BLaER1 (cell line): ENCODE results near the gene CDIPT.
A peak's percentile ranks its signal among the peaks of the same experiment; 100 is the strongest.

Experiments
- H3K27ac ChIP-seq: shearing (Covaris generic); formaldehyde crosslinking; 2 replicates; pipeline ENCODE4 v1.8.1; 2022
- H3K27me3 ChIP-seq: shearing (Covaris generic); formaldehyde crosslinking; 2 replicates; pipeline ENCODE4 v1.8.1; 2022
- H3K36me3 ChIP-seq: shearing (Covaris generic); formaldehyde crosslinking; 2 replicates; pipeline ENCODE4 v1.8.1; 2022
- H3K4me1 ChIP-seq: shearing (Covaris generic); formaldehyde crosslinking; 2 replicates; pipeline ENCODE4 v1.8.1; 2022
- H3K4me2 ChIP-seq: shearing (Covaris generic); formaldehyde crosslinking; 2 replicates; pipeline ENCODE4 v1.8.1; 2022
- H3K4me3 ChIP-seq: shearing (Covaris generic); formaldehyde crosslinking; 2 replicates; pipeline ENCODE4 v1.8.1; 2022
- H3K9ac ChIP-seq: shearing (Covaris generic); formaldehyde crosslinking; 2 replicates; pipeline ENCODE4 v1.8.1; 2022
- H3K9me3 ChIP-seq: shearing (Covaris generic); formaldehyde crosslinking; 2 replicates; pipeline ENCODE4 v1.8.1; 2022
- H4K20me1 ChIP-seq: shearing (Covaris generic); formaldehyde crosslinking; 2 replicates; pipeline ENCODE4 v1.8.1; 2022
- Cebpa-rat ChIP-seq: shearing (Covaris generic); IDR thresholded peaks from 2 replicates; pipeline ENCODE4 v1.8.1; 2022

The CDIPT gene

DNA sequence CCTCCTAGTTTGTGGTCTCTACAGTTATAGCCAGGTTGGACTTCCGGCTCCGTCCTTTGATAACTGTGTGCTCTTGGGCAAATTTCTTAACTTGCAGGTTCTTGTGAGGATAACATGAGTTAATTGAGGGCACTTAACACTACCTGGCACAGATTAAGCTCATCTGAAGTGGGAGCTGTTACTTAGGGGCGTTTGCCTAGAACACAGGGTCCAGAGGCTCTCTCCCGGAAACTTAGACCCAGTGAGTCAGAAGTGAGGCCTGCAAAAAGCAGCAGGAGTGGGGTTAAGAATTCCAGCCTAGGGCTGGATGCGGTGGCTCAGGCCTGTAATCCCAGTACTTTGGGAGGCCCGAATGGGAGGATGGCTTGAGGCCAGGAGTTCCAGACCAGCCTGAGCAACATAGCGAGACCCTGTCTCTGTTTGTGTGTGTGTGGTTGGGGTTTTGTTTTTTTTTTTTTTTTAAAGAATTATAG, 41.3 kb downstream of the CDIPT start:
- Histone ChIP-seq H3K4me1 (peaks cover 69% of the 10 kb centered on the region), H3K4me3 (no peak overlapping the region), H4K20me1 (peaks cover 51% of the 10 kb centered on the region), H3K9ac (peak overlapping the region; percentile 98; the same call in 1 of the 2 replicates), H3K4me2 (peak overlapping the region; percentile 99), H3K27me3 (no peaks in the 10 kb centered on the region), H3K36me3 (peaks cover 52% of the 10 kb centered on the region), H3K9me3 (no peaks in the 10 kb centered on the region), H3K27ac (peak overlapping the region; percentile 53)
- TF ChIP-seq Cebpa-rat: no peak

DNA sequence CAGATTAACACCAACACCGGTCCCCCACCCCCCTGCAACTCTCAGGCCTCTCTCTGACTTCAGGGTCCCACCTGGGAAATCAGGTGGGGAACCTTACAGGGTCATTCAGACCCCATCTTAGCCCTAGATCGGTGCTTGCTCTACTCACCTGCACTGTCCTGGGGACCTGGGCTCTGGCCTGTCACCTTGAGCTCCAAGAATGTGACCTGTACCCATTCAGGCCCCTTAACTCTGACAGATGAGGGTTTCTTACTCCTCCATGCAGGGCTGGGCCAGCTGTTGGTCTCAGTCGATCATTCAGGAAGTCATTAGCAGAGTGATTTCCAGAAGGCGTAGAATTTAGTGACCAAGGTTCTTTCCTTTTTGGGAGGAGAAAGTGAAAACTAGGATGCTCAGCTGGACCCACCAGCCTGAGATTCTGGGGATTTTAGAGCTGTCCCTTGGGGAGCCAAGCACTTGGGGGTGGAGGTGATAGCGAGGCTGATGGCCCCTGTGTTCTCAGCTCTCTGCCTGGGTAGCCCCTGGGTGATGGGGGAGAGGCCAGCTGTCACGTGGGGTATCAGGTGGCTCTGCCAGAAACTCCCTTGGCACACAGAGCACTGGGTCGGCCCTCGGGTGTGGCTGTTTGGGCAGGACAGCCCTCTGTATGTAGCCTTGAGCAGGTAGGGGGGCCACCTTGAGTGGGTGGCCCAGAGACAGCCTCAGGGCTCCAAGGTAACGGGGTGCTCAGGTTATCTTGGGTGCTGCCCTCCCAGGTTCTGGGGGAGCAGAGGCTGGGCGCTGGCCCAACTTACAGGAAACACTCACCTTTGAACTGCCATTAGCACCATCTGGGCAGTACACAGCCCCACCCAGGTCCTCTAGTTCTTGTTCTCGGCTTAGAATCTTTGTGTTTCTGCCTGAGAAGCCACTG, 42.0 kb downstream of the CDIPT start:
- peaks cover 69% of the 10 kb centered on the region for H3K4me1 ChIP-seq
- H4K20me1 ChIP-seq: peaks cover 51% of the 10 kb centered on the region
- no peak for TF ChIP-seq Cebpa-rat
- H3K36me3 ChIP-seq: peaks cover 52% of the 10 kb centered on the region
- H3K4me2 ChIP-seq: peak overlapping the region; percentile 99
- peak overlapping the region; percentile 98 for H3K9ac ChIP-seq
- peak overlapping the region; percentile 53 for H3K27ac ChIP-seq
- H3K27me3 ChIP-seq: no peaks in the 10 kb centered on the region
- peak overlapping the region; percentile 64 for H3K4me3 ChIP-seq
- no peaks in the 10 kb centered on the region for H3K9me3 ChIP-seq

DNA sequence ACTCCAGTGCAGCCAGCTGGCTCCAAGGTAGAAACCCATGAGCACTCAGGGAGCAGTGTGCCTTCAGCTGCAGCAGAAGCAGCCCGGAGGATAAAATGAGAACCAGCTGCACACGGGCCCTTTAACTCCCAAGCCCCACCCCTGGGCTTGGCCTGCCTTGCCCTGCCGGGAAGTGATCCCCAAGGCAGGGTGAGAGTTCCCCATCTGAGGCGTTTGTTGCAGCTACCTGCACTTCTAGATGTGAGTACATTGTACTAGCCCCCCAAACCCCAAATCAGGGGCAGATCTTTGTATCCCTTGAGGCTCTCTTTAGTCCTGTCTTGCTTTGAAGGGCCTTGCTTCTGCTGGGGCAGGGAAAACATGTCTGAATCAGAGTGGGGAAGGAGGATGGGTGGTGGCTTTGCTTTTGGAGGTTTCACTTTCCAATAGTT, 42.7 kb downstream of the CDIPT start, which contains the start of gene MVP:
Gene MVP, plus strand, starts transcription at position 192 of the 431 bp plus-strand sequence. CDS start 10,088 bp downstream, outside the sequence.
- TF ChIP-seq Cebpa-rat: no peak
- H3K27me3 ChIP-seq: no peaks in the 10 kb centered on the region
- H3K36me3 ChIP-seq: peaks cover 52% of the 10 kb centered on the region
- peaks cover 51% of the 10 kb centered on the region for H4K20me1 ChIP-seq
- no peaks in the 10 kb centered on the region for H3K9me3 ChIP-seq
- H3K9ac ChIP-seq: peak within 1 kb of the TSS; percentile 98
- H3K4me1 ChIP-seq: peaks cover 62% of the 10 kb centered on the region
- H3K4me2 ChIP-seq: peak within 1 kb of the TSS; percentile 99
- H3K27ac ChIP-seq: peak within 1 kb of the TSS; percentile 53
- H3K4me3 ChIP-seq: peak within 1 kb of the TSS; percentile 64

DNA sequence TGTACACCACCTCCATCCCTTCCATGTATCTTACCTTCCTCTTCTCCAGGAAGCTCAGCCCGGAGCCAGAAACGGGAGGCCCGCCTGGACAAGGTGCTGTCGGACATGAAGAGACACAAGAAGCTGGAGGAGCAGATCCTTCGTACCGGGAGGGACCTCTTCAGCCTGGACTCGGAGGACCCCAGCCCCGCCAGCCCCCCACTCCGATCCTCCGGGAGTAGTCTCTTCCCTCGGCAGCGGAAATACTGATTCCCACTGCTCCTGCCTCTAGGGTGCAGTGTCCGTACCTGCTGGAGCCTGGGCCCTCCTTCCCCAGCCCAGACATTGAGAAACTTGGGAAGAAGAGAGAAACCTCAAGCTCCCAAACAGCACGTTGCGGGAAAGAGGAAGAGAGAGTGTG, 43.5 kb downstream of the CDIPT start:
- Histone ChIP-seq H3K9me3 (no peaks in the 10 kb centered on the region), H3K27me3 (no peaks in the 10 kb centered on the region), H3K36me3 (peaks cover 52% of the 10 kb centered on the region), H3K4me3 (peak overlapping the region; percentile 64; the same call in 1 of the 2 replicates), H3K9ac (peak overlapping the region; percentile 98), H3K4me2 (peak overlapping the region; percentile 99), H3K4me1 (peaks cover 62% of the 10 kb centered on the region), H3K27ac (peak overlapping the region; percentile 23; the same call in 1 of the 2 replicates), H4K20me1 (peaks cover 51% of the 10 kb centered on the region)
- TF ChIP-seq Cebpa-rat: no peak

DNA sequence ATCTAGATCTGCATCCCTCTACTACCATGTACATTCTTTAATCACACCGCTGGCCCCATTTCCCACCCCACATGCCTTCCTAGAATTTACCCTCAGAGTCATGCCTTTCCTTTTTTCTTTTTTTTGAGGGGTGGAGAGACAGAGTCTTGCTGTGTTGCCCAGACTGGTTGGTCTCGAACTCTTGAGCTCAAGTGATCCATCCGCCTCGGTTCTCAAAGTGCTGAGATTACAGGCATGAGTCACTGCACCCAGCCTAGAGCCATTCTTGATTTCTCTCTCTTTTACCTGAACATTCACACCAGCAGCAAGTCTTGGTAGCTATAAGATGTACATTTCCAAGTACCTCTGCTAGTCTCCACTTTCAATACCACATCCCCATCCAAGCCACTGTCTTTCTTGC, 44.9 kb downstream of the CDIPT start:
- no peak for TF ChIP-seq Cebpa-rat
- Histone ChIP-seq H3K9ac (peak overlapping the region; percentile 98; the same call in 1 of the 2 replicates), H3K27ac (no peak overlapping the region), H3K27me3 (no peaks in the 10 kb centered on the region), H4K20me1 (peaks cover 51% of the 10 kb centered on the region), H3K4me1 (peaks cover 71% of the 10 kb centered on the region), H3K4me2 (peak overlapping the region; percentile 99), H3K36me3 (peaks cover 52% of the 10 kb centered on the region), H3K9me3 (no peaks in the 10 kb centered on the region), H3K4me3 (peak overlapping the region; percentile 83; the same call in 1 of the 2 replicates)

DNA sequence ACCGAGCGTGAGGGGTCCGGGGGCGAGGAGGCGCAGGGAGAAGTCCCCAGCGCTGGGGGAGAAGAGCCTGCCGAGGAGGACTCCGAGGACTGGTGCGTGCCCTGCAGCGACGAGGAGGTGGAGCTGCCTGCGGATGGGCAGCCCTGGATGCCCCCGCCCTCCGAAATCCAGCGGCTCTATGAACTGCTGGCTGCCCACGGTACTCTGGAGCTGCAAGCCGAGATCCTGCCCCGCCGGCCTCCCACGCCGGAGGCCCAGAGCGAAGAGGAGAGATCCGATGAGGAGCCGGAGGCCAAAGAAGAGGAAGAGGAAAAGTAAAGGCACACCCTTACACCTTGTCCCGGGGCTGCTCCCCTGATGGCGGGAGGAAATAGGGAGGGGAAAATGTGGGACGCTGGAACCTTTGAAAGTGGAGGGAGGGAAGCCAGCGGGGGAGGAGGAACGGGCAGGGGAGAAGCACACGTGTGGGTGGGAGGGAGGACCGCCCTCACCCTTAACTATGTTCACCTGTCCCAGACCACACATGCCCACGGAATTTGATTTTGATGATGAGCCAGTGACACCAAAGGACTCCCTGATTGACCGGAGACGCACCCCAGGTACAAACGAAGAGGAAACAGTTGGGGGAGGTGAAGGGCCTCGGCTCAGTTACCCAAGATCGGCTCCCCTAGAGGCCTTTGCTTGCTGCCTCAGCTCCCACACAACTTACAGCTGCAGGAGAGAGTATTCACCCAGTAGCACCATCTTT, 46.2 kb downstream of the CDIPT start:
- Histone ChIP-seq H3K27me3 (no peaks in the 10 kb centered on the region), H3K9me3 (no peaks in the 10 kb centered on the region), H4K20me1 (peaks cover 47% of the 10 kb centered on the region), H3K9ac (peak overlapping the region; percentile 98), H3K4me3 (peak overlapping the region; percentile 83), H3K4me1 (peaks cover 81% of the 10 kb centered on the region), H3K4me2 (peak overlapping the region; percentile 99), H3K27ac (peak overlapping the region; percentile 86), H3K36me3 (peaks cover 43% of the 10 kb centered on the region)
- TF ChIP-seq Cebpa-rat: no peak

DNA sequence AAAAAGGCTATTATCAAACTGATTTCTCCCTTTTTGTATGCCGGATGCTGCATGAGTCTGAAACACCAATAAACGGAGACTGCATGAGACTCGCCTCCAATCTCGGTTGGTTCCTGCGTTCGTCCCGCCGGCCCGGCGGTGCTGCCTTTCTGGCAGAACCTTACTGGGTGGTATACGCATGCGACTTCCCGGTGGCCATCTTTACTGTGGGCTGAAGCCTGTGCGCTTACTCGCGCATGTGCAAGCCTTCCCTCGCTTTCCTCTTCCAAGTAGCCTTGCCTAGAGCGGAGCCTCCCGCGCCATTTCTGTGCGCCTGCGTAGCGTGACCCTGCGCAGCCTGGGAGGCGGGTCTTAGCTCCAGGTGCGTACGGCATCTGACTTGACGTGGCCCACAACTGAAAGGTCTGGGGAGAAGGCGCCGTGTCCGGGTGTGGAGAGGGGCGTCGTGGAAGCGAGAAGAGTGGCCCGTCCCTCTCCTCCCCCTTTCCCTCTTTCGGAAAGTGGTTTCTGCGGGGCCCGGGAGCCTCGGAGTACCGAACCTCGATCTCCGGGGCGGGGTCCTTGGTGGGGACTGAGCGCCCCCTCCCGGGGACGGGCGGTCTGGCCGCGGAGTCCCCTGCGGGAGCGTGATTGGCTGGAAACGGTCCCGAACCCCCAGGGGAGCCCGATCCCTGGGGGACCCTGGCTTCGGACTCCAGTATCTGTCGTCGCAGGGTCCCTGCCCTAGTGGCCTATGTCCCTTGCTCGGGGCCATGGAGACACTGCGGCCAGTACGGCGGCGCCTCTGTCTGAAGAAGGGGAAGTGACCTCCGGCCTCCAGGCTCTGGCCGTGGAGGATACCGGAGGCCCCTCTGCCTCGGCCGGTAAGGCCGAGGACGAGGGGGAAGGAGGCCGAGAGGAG, 47.0 kb downstream of the CDIPT start, which contains the start of gene PAGR1:
Gene PAGR1, plus strand, starts transcription at position 360 of the 901 bp plus-strand sequence. Its CDS starts 374 bp downstream, at position 734.
- TF ChIP-seq Cebpa-rat: no peak
- peaks cover 46% of the 10 kb centered on the region for H4K20me1 ChIP-seq
- peaks cover 80% of the 10 kb centered on the region for H3K4me1 ChIP-seq
- H3K4me3 ChIP-seq: peak within 1 kb of the TSS; percentile 83
- H3K4me2 ChIP-seq: peak within 1 kb of the TSS; percentile 99
- H3K27me3 ChIP-seq: no peaks in the 10 kb centered on the region
- H3K27ac ChIP-seq: peak within 1 kb of the TSS; percentile 86
- peaks cover 35% of the 10 kb centered on the region for H3K36me3 ChIP-seq
- H3K9ac ChIP-seq: peak within 1 kb of the TSS; percentile 98
- H3K9me3 ChIP-seq: no peaks in the 10 kb centered on the region

DNA sequence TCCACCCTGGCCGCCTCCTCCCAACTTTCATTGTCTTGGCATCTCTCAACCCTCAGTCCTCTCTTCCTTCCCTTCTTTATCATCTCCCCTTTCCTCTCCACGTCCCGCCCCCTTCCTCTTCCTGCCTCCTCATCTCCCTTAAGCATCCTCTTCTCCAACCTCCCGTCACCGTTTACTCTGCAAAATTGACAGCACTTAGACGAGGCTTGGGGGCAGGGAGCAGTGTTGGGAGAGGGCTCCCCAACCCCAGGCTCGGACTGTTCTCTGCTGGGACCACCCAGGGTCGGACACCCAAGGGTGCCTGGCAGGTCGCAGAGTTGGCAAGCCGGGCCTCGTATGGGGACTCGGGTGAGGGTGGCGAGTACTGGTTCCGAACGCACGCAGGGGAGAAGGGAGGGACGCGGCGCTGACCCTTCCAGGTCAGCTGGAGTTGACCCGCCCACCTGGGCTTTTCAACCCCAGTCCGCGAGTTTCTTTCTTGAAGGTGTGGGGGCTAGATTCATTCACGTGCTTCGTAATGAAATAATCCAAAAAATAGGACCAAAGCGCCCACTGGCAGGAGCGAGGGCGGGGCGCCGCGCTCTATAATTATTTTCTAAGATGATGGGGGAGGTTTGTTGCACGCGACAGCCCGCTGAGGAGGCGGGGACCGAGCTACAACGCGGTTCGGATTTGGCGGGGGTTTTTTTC, 47.8 kb downstream of the CDIPT start:
- H3K9ac ChIP-seq: peak overlapping the region; percentile 98
- H3K27me3 ChIP-seq: no peaks in the 10 kb centered on the region
- peaks cover 46% of the 10 kb centered on the region for H4K20me1 ChIP-seq
- peak overlapping the region; percentile 83 for H3K4me3 ChIP-seq
- H3K4me1 ChIP-seq: peaks cover 80% of the 10 kb centered on the region
- H3K36me3 ChIP-seq: peaks cover 31% of the 10 kb centered on the region
- TF ChIP-seq Cebpa-rat: no peak
- no peaks in the 10 kb centered on the region for H3K9me3 ChIP-seq
- H3K27ac ChIP-seq: peak overlapping the region; percentile 86
- H3K4me2 ChIP-seq: peak overlapping the region; percentile 99
